Left ventricle myocardium inferior (tissue), 1 donor: ENCODE data around the gene DCST2. TPM values are rescaled to one million over a fixed set of nuclear protein-coding genes. Genes with fewer than 3 reads are reported as not detected.

Source experiments
- DNase-seq: peaks from one replicate; pipeline ENCODE4 v3.0.0-alpha.2; 2020
- H3K27ac ChIP-seq: fragments of 200-600 bp; replicated peaks from 2 replicates; pipeline ENCODE4 v1.8.0; 2021
- H3K27me3 ChIP-seq: fragments of 200-600 bp; 2 replicates; pipeline ENCODE4 v1.8.0; 2021; ENCODE audit warnings: low read depth
- H3K36me3 ChIP-seq: fragments of 200-600 bp; 2 replicates; pipeline ENCODE4 v1.8.0; 2021
- H3K4me1 ChIP-seq: fragments of 200-600 bp; 2 replicates; pipeline ENCODE4 v1.8.0; 2021
- H3K4me3 ChIP-seq: fragments of 200-600 bp; 2 replicates; pipeline ENCODE4 v1.8.0; 2021; ENCODE audit warnings: mild to moderate bottlenecking, moderate library complexity
- H3K9me3 ChIP-seq: fragments of 200-600 bp; replicated peaks from 2 replicates; pipeline ENCODE4 v1.8.0; 2021
- CTCF ChIP-seq: fragments of 200-600 bp; IDR thresholded peaks from 2 replicates; pipeline ENCODE4 v1.8.0; 2021; ENCODE audit warnings: antibody characterized with exemption, mild to moderate bottlenecking, borderline replicate concordance
- intact Hi-C: fragments of 100-400 bp; cut with micrococcal nuclease; formaldehyde crosslinking; loops from one replicate; pipeline ENCODE4 v1.11.0; 2022
- total RNA-seq: library from RNA; stranded (reverse); fragmentation: NEBNext Ultra II Directional; extraction: Animal tissue kit (Norgen Biotek cat#: 25700); gene quantifications from one replicate; pipeline ENCODE4 v1.2.1, GENCODE V29; 2021
- donor health status: DM: no; HTN: yes; CAD: no; lungs with severe emphysema.

The DCST2 gene
- total RNA-seq, 1 donor from 2014 or later: not detected

DNA sequence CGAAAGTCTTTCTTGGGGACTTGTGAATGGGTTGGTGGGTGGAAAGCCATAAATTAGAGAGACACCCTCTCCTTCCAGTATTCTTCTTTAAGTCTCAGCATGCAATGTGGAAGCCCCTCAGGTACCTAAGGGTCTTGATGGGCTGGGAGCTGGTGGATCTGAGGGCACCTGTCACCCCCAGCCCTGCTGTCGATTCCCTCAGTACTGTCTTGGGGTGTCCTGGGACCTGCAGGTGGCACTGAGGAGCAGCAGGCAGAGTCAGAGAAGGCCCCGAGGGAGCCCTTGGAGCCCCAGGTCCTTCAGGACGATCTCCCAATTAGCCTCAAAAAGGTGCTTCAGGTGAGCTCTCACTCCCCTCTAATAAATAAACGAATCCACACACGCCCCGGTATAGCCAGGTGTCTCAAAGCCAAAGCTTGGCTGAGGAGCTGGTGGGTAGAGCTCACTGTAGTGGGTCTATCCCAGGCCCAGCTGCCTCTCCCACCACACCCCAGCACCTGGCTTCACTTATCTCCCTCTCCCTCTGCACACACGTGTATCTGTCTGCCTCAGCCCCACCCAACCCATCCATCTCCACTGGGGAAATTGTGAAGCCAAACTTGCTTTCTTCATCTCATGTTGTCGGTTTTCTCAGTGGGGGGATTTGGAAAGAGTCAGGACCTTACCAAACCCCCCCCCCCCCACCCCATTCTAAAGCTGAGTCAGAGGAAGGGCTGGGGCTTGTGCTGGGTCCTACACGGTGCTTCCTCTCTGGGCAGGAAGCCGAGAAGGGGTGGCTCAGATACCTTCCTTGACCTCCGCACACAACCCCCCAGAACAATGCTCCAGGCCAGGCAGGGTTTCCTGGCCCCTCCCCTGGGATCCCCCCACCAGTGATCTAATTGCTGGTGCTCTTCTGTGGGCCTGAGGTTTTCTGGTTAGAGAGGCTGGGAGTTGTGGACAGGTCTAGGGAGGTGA lies 19.1 kb upstream of the DCST2 start:
- intact Hi-C loops: no loop called here
- no peaks in the 10 kb centered on the region for H3K9me3 ChIP-seq
- peak; percentile 67 for DNase-seq
- H3K4me1 ChIP-seq: peaks cover 62% of the 10 kb centered on the region
- peak overlapping the region; percentile 80 for H3K4me3 ChIP-seq
- no peak for TF ChIP-seq CTCF
- H3K36me3 ChIP-seq: peaks cover 46% of the 10 kb centered on the region
- no peaks in the 10 kb centered on the region for H3K27me3 ChIP-seq
- peak overlapping the region; percentile 98 for H3K27ac ChIP-seq

GRCh38 chr1:155051777-155052398 lies 18.3 kb upstream of the DCST2 start:
- H3K27me3 ChIP-seq: no peaks in the 10 kb centered on the region
- peak overlapping the region; percentile 98 for H3K27ac ChIP-seq
- TF ChIP-seq CTCF: no peak
- peak; percentile 74 for DNase-seq
- intact Hi-C loops: no loop called here
- H3K4me1 ChIP-seq: peaks cover 62% of the 10 kb centered on the region
- no peaks in the 10 kb centered on the region for H3K9me3 ChIP-seq
- H3K4me3 ChIP-seq: peak overlapping the region; percentile 80
- peaks cover 38% of the 10 kb centered on the region for H3K36me3 ChIP-seq

GRCh38 chr1:155051342-155051776 lies 17.8 kb upstream of the DCST2 start:
- Histone ChIP-seq H3K4me1 (peaks cover 62% of the 10 kb centered on the region), H3K9me3 (no peaks in the 10 kb centered on the region), H3K36me3 (peaks cover 33% of the 10 kb centered on the region), H3K27ac (peak overlapping the region; percentile 98), H3K4me3 (peak overlapping the region; percentile 80), H3K27me3 (no peaks in the 10 kb centered on the region)
- DNase-seq: no peak
- TF ChIP-seq CTCF: no peak
- intact Hi-C loops: no loop called here

DNA sequence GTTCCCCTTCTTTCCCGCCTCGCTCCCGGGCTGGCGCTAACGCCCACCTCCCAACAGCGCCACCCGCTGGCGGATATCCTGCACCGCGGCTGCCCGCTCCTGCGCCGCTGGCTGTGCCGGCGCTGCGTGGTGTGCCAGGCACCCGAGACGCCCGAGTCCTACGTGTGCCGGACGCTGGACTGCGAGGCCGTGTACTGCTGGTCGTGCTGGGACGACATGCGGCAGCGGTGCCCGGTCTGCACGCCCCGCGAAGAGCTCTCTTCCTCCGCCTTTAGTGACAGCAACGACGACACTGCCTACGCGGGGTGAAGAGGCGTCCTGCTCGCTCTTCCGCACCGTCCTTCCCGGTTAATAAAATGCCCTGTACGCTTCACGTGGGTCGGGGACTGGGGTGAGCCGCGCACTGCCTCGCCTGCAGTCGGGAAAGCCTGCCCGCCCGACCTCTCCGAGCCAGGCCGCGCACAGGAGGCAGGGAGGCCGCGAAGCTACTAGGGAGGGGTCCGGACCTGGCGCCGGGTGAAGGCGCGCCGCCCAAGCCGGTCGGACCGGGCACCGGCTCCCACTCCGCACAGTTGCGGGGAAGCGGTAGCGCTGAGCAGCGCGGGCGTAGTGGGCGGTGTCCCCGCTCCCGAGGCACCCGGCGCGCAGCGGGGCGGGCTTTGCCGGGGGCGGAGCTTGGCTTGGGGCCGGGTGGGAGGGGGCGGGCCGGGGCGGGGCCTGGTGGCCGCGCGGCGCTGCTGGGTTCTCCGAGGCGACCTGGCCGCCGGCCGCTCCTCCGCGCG lies 17.2 kb upstream of the DCST2 start, which contains the start of gene ADAM15:
TSS of gene ADAM15 (plus strand) at position 757 of the 782 bp plus-strand sequence. CDS start 71 bp downstream, outside the sequence.
- Histone ChIP-seq H3K4me3 (peak within 1 kb of the TSS; percentile 80), H3K27ac (peak within 1 kb of the TSS; percentile 98), H3K27me3 (no peaks in the 10 kb centered on the region), H3K4me1 (peaks cover 62% of the 10 kb centered on the region), H3K9me3 (no peaks in the 10 kb centered on the region), H3K36me3 (peaks cover 27% of the 10 kb centered on the region)
- TF ChIP-seq CTCF: peak; percentile 93
- intact Hi-C loops: no loop called here
- peak; percentile 87 for DNase-seq
